Measurements from ENCODE around the gene USP32.

USP32 gene

DNA sequence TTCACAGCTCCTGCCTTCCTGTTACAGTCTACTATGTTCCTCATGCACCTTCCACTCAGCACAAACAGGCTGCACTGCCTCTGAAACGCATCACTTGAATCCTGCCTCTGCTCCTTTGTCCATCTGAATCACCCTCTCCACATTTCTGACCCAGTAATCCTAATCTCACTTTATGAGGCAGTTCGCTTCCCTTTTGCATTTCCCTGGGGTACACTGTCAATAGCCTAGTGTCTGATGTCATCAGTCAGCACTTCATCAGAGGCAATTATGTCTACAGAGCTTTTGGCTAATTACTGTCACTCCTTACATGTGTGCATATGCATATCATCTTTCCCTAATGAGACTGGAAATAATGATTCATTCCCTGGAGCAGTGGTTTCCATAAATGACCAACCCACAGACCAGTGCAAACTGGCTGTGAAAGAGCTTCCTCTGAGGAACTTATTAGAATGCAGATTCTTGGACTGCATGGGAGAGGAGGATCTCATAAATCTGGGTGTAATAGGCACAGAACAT, 218.6 kb downstream of the USP32 start:
- DNase-seq (ENCODE audit: low read depth in 2 of 2), result no peak

GRCh38 chr17:60171753-60172079, 220.2 kb downstream of the USP32 start:
- DNase-seq (ENCODE audit: low read depth in 2 of 2), result no peak

DNA sequence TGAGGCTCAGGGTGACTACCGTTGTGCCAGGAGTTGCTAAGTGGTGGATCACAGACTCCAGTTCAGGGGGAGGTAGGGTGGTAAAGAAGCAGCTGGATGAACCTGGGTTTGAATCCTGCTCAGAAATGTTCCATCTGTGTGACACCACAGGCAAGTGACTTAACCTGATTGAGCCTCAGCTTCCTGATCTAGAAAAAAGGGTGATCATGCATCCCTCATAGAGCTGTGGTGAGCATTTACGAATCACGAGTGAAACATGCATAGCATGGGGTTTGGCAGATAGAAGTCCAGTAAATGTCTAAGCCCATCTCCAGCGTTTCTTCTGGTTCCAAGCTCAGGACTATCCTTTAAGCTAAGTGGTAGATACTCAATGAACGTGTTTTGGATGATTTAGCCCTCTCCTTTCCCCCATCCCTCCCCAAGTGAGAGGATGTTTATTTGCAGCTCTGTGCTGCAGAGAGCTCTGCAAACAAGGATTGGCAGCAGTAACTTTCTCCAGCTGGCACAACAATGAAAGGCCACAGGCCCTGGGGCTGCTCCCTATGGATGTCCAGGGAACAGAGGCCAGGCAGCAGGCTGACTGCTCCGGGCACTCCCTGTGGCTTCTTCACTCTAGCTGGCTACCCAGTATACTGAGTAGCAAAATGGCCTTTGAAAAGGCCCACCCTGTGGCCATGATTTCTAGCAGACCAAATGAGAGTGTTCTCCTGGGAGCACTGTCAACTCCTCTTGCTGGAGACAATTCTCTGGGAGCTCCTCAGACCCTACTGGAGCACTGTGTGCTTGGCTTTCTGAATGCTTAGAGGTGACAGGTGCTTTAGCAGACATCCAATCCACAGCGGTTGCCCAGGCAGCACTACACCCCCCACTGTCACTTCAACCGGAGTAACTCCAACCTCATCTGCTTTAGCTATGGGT, 220.8 kb downstream of the USP32 start:
- no peak for DNase-seq (ENCODE audit: low read depth in 2 of 2)

DNA sequence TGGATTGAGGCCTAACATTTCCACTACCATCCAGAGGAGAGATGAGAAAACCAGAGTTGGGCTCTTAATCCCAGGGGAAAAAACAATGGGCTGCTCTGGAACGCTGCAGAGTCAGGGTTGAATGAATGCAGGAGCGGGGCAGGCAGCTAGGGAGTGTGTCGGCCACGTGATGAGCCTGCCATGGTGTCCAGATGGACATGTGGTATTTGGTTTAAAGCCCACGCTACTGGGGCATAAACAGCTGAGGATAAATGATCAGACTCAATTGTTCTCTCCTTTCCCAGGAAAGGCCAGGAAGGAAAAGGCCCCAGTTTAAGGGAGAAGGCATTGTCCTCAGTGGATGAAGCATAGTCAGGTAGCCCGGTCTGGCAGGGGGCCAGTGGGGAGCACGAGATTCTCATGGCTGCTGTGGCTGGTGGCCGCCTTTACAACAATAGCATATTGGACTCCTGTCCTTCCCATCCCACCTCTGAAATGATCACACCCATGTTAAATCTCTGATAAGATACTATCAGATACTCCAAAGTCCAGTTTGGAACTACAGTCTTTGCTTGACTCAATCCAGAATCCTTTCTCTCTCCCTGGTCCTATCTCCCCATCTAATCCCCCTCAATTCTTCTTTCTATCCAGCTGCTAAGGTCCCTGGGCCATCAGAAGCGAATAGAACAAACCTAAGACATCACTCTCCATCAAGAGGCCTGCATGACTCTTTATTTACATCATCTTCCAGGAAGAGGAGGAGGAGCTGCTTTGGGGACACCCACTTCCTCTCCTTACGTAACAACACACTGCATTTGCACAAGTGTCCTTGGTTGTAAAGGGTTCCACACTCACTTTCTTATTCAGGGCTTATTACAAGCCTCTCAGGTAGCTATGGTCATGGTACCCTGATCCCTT, 221.8 kb downstream of the USP32 start:
- DNase-seq (ENCODE audit: low read depth in 2 of 2), result no peak

DNA sequence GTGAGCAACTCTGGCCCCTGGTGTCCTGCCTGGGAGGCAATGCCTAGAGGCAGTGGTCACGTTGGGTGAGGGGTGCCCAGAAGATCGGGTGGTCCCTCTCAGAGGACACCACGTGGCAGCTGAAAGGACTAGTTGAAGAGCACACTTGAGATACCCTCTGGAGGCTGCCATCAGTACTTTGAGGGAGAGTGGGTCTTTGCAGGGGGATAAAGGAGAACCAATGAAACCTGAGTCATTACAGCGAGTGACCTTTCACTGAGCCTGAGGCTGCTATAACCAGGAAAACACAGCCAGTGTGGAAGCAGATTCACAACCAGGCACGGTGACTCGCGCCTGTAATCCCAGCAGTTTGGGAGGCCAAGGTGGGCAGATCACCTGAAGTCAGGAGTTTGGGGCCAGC, 223.3 kb downstream of the USP32 start:
- no peak for DNase-seq (ENCODE audit: low read depth in 2 of 2)

DNA sequence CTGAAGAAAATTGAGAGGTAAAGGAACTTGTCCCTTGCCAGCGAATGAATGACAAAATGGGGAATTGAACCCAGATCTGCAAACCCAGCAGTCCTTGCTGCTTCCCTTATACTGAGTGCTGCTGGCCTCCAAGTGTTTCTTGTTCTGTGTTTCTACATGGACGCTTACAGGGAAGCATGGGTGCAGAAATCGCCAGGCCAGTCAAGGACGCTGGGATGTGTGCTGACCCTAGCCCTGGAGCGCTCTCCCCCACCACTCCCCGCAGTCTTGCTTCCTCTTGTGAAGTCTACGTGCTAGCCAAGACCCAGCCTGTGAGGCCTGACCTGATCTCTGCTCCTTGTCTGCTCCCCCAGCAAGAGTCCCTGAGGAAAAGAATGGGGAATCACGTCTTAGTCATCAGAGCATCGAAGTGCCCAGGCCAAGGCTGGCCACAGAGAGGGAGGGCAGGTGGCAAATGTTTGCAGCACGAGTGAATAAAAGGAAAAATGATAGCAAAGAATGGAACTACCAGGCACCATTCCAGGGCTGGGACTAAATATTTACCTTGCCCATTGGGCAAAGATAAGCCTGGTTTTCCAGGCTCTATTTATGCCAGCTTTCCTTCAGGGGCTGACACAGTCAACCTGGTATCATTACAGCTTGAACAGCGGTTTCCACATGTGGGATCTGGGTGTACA, 224.7 kb downstream of the USP32 start:
- DNase-seq (ENCODE audit: low read depth in 2 of 2), result no peak

DNA sequence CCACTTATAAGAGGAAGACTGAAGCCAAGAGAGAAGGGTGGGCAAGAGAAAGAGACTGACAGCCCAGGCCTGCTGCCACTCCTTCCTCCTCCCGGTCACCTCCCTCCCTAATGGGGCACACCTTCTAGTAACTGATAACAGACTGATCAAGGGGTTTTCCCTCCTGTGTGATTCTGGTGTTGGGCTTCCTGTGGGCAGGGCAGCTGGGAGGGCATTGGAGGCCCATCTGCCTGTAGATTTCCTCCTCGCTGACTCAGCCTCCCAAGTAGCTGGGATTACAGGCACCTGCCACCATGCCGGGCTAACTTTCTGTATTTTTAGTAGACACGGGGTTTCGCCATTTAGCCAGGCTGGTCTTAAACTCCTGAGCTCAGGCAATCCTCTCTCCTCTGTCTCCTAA, 226.0 kb downstream of the USP32 start:
- peak in 1 of 2 donors; percentile 17 for DNase-seq (ENCODE audit: low read depth in 2 of 2)

DNA sequence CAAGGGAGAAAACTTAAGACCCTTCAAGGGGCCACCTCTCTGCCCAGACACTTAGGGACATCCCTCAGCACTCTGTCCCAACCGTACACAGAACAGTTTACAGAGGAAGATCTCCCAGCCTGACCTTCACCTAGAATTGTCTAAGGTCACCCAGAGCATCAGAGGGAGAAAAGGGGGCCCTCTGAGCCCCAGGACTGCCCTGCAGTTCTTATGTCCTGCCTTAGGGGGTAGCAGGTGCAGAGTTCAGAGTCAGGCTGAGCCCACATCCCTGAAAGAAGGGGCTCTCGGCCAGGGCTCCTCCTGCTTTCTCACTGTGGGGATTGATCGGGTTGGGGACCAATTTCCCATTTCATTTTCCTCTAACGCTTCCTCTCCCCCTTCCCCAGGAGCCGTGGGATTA, 226.7 kb downstream of the USP32 start:
- no peak for DNase-seq (ENCODE audit: low read depth in 2 of 2)

DNA sequence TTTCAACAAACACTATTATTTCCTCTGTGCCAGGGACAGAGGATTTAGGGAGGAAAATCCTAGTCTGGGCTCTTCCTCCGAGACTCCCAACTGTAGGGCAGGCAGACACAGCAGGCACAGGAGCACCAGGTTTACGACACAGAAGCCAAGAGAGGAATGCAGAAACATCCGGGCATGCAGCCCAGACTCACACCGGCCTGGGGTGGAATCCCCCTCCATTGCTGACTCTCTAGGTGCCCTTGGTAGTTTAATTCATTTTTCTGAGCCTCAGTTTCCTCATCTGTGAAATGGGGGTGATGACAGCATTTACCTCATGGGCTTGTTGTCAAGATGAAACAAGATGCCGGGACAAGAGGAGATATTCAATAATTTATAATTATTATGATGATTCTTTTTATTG, 227.2 kb downstream of the USP32 start:
- no peak for DNase-seq (ENCODE audit: low read depth in 2 of 2)

GRCh38 chr17:60164164-60164563, 227.8 kb downstream of the USP32 start:
- no peak for DNase-seq (ENCODE audit: low read depth in 2 of 2)

DNA sequence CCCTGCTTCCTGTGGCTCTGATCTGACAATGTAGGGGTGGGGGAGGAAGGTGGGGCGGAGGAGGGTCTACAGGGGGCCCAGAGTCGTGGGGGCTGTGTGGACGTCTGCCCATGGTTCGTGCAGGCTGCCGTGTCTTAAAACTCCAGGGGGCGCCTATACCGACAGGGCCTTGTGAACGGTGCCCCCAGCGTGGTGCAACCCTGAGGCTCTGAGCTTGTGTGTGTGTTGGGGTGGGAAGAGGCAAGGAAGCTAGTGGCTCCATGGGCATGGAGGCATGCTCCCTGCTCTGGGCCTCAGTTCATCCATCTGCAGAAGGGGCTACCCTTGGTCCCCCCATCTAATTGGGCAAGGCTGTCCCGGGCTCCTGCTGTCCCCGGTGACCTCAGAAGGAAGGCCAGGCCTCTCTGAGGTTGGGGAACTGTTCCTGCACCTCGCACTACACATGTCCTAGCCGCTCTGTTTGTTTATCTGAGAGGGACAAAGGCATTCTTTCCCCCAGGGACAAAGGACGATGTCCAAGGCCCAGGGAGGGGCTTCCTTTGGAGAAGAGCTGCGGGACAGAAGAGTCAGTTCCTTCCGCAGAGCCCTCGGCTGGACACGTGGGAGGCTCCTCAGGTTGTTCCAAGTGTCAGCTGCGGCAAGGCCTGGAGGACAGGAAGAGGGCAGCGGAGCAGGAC, 228.7 kb downstream of the USP32 start:
- no peak for DNase-seq (ENCODE audit: low read depth in 2 of 2)

DNA sequence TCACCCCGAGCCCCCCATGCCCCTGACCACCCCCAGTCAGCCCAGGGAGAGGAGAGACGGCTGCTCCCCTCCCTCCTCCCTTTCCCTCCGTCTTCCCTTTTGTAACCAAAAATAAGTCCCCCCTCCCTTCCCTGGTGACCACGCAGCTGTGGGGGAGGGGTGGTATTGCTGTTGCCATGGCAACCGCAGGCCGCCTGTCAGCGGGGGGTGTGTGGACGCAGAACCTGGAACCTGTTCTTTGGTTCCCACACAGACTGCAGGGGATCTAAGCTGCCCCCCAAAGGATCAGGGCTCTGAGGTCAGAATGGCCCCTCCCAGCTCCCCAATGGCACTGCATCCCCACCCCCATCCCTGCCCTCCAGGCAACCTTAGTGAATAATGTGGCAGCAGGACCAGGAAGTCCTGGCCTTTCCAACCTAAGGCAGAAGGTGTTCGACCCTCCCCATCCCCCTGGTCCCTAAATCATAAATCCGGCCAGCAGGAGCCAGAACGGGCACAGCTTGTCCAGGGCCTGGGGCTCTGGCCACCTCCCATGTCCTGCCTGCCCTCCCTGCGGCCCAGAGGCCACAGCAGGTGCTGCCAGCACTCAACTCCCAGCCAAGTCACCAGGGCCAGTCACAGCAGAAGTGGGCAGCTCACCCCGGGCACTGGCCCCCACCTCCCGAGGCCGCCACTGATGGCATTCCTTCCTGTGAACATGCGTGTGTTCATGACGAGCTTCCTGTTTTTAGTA, 230.2 kb downstream of the USP32 start:
- DNase-seq (ENCODE audit: low read depth in 2 of 2), result no peak

DNA sequence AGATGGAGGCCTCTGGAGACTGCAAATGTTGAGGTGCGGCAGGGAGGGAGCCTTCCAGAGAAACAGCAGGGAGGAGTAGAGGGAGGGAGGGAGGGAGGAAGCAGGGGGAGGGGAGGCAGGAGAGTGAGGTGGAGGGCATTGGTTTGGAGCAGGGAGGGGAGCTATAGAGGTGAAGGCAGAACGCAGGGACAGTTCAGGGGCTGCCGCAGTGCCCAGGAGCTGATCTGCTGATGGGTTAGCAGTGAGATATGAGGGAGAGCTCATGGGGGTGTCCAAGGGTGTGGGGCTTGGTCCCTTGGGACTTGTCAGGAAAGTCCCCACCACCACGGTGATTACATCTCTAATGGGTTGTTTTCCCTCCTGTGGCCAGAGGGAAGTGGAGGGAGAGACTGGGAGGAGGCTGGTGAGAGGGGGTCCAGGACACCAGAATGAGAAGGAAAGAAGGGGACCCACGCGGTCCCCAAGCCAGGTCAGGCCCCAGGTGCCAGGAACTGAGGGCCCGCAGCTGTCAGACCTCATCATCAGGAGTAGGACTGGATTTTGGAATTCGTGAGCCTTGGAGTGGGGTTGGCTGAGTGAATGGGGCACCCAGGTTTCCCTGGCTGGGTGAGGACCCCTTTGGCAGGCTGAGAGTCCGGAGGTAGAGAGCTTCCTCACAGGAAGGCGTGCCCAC, 231.0 kb downstream of the USP32 start:
- DNase-seq (ENCODE audit: low read depth in 2 of 2), result no peak

DNA sequence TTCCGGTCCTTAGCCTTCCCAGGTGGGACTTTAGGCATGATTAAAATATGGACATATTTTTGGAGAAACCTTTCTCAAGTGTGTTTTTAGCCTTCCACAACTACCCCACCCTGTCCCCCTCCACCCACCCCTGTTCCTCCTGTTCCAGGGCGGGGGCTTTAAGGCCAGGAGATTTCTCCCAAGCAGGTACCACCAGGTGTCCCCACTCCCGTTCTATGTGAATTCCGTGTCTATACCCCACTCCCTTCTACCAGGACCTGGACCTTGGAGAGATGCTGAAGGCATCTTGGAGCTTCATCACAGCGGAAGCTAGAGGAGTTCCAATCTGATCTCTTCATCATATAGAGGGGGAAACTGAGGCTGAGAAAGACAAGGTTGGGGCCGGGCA, 232.5 kb downstream of the USP32 start:
- no peak for DNase-seq (ENCODE audit: low read depth in 2 of 2)

DNA sequence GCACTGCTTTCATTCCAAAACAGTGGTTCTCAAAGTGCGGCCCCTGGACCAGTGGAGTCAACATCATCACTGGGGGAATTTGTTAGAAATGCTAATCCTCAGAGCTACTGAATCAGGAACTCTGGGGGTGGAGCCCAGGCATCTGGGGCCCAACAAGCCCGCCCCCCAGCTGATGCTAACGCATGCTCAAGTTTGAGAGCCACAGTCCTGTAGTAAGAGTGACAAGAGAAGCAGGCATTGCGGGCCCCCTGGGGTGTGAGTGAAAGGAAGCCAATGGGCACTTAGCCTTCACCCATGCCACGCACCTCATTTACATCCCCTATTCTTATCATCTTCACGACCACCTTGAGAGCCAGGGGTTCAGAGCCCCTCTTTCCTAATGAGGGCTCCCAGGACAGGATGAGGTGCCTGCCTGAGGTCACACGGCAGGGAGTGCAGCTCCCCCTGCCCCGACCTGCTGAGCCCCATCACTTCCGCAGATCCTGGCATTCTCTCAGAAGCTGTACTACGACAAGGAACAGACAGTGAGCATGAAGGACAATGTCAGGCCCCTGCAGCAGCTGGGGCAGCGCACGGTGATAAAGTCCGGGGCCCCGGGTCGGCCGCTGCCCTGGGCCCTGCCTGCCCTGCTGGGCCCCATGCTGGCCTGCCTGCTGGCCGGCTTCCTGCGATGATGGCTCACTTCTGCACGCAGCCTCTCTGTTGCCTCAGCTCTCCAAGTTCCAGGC, 233.0 kb downstream of the USP32 start:
- no peak for DNase-seq (ENCODE audit: low read depth in 2 of 2)

DNA sequence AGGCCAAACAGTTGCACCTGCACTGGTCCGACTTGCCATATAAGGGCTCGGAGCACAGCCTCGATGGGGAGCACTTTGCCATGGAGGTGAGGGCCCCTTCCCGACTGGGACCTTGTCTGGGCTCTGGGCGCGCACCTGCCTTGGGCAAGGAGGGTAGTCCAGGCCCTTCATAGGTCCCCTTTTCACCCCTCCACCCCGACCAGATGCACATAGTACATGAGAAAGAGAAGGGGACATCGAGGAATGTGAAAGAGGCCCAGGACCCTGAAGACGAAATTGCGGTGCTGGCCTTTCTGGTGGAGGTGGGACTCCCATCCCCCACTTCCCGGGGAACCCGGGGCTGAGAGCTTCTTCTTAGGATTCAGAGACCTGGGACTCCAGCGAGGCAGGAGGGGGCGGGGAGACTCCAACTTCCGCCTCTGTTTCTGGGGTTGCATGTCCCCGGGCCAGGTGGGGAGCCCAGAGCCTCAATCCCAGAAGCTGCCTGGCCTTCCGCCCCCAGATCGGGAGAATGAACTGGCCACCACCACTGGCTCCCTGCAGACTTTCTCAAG, 234.4 kb downstream of the USP32 start:
- DNase-seq (ENCODE audit: low read depth in 2 of 2), result no peak

DNA sequence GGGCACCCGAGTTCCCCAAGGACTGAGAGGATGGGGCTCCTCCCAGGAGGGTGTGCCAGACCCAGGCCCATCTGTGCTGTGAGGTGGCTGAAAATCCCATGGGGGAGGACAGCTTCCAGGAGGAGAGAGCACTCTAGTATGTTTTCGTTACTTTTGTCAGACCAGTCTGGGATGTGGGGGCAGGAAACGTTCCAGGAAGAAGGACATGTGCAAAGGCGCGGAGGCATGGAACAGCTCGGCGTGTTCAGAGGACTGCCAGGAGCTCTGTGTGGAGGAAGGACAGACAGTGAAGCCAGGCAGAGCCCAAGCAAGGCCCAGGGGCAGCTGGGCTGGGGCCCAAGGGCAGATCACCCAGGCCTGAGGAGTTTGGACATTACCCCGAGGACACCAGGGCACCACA, 235.2 kb downstream of the USP32 start:
- DNase-seq (ENCODE audit: low read depth in 2 of 2), result no peak

GRCh38 chr17:60155815-60156214, 236.1 kb downstream of the USP32 start:
- no peak for DNase-seq (ENCODE audit: low read depth in 2 of 2)

GRCh38 chr17:60155427-60155814, 236.5 kb downstream of the USP32 start:
- DNase-seq (ENCODE audit: low read depth in 2 of 2), result no peak
